Measurements from ENCODE around the gene RAB3GAP2.
"Not testable (repeated sequence)": the region's sequence is repeated elsewhere in the genome, so short reads cannot be mapped to it uniquely, and the experiment has no call there.

RAB3GAP2 gene

GRCh38 chr1:220239213-220239612 is 33.0 kb downstream of the RAB3GAP2 start:
- Histone ChIP-seq H3K27me3 (ENCODE audit: insufficient read depth, insufficient read length) (no peaks in the 10 kb centered on the region), H3K4me1 (ENCODE audit: insufficient read depth, insufficient read length) (no peaks in the 10 kb centered on the region), H3K9me3 (ENCODE audit: insufficient read depth, low read length) (no peaks in the 10 kb centered on the region), H3K36me3 (ENCODE audit: insufficient read depth, insufficient read length, low read length) (no peaks in the 10 kb centered on the region), H3K4me3 (ENCODE audit: insufficient read length, low read depth) (no peak overlapping the region), H3K9ac (ENCODE audit: insufficient read length, low read depth) (no peak overlapping the region)
- TF ChIP-seq YY1 (IDR thresholded peaks at IDR 0.05; ENCODE audit: insufficient read depth, insufficient read length) (no peak), ZNF274 (IDR thresholded peaks at IDR 0.05; ENCODE audit: low read depth, low read length) (no peak), SUZ12 (IDR thresholded peaks at IDR 0.05; ENCODE audit: extremely low read depth, insufficient read depth, insufficient read length) (no peak)
- no peak for DNase-seq (ENCODE audit: low read depth, low spot score)

- H3K4me3 ChIP-seq (ENCODE audit: insufficient read length, low read depth); H3K27me3 ChIP-seq (ENCODE audit: insufficient read depth, insufficient read length); H3K9me3 ChIP-seq (ENCODE audit: insufficient read depth, low read length); DNase-seq (ENCODE audit: low read depth, low spot score); H3K9ac ChIP-seq (ENCODE audit: insufficient read length, low read depth); H3K36me3 ChIP-seq (ENCODE audit: insufficient read depth, insufficient read length, low read length); H3K4me1 ChIP-seq (ENCODE audit: insufficient read depth, insufficient read length): not testable (repeated sequence)
These were observed 36.0 kb downstream of the RAB3GAP2 start for GRCh38 chr1:220236278-220236677.

- TF ChIP-seq ZNF274 (IDR thresholded peaks at IDR 0.05; ENCODE audit: low read depth, low read length) (no peak), SUZ12 (IDR thresholded peaks at IDR 0.05; ENCODE audit: extremely low read depth, insufficient read depth, insufficient read length) (no peak), YY1 (IDR thresholded peaks at IDR 0.05; ENCODE audit: insufficient read depth, insufficient read length) (no peak)
- DNase-seq (ENCODE audit: low read depth, low spot score), result no peak
These were observed 36.8 kb downstream of the RAB3GAP2 start for GRCh38 chr1:220235462-220235861.

GRCh38 chr1:220233927-220234326 is 38.3 kb downstream of the RAB3GAP2 start:
- Histone ChIP-seq H3K27me3 (ENCODE audit: insufficient read depth, insufficient read length) (no peaks in the 10 kb centered on the region), H3K36me3 (ENCODE audit: insufficient read depth, insufficient read length, low read length) (peaks cover 20% of the 10 kb centered on the region), H3K4me1 (ENCODE audit: insufficient read depth, insufficient read length) (no peaks in the 10 kb centered on the region), H3K4me3 (ENCODE audit: insufficient read length, low read depth) (no peak overlapping the region), H3K9ac (ENCODE audit: insufficient read length, low read depth) (no peak overlapping the region), H3K9me3 (ENCODE audit: insufficient read depth, low read length) (no peaks in the 10 kb centered on the region)
- no peak for DNase-seq (ENCODE audit: low read depth, low spot score)
- TF ChIP-seq YY1 (IDR thresholded peaks at IDR 0.05; ENCODE audit: insufficient read depth, insufficient read length) (no peak), ZNF274 (IDR thresholded peaks at IDR 0.05; ENCODE audit: low read depth, low read length) (no peak), SUZ12 (IDR thresholded peaks at IDR 0.05; ENCODE audit: extremely low read depth, insufficient read depth, insufficient read length) (no peak)

More at GRCh38 chr1:220235462-220235861, 36.8 kb downstream of the RAB3GAP2 start:
- Histone ChIP-seq H3K9me3 (ENCODE audit: insufficient read depth, low read length) (no peaks in the 10 kb centered on the region), H3K9ac (ENCODE audit: insufficient read length, low read depth) (no peak overlapping the region), H3K36me3 (ENCODE audit: insufficient read depth, insufficient read length, low read length) (peaks cover 14% of the 10 kb centered on the region), H3K27me3 (ENCODE audit: insufficient read depth, insufficient read length) (no peaks in the 10 kb centered on the region), H3K4me3 (ENCODE audit: insufficient read length, low read depth) (no peak overlapping the region), H3K4me1 (ENCODE audit: insufficient read depth, insufficient read length) (no peaks in the 10 kb centered on the region)

GRCh38 chr1:220229771-220230170 is 42.5 kb downstream of the RAB3GAP2 start:
- H3K36me3 ChIP-seq (ENCODE audit: insufficient read depth, insufficient read length, low read length), result peaks cover 29% of the 10 kb centered on the region

GRCh38 chr1:220227393-220227792 is 44.9 kb downstream of the RAB3GAP2 start:
- H3K4me1 ChIP-seq (ENCODE audit: insufficient read depth, insufficient read length), result no peaks in the 10 kb centered on the region
- peaks cover 22% of the 10 kb centered on the region for H3K36me3 ChIP-seq (ENCODE audit: insufficient read depth, insufficient read length, low read length)
- H3K9ac ChIP-seq (ENCODE audit: insufficient read length, low read depth), result no peak overlapping the region
- TF ChIP-seq YY1 (IDR thresholded peaks at IDR 0.05; ENCODE audit: insufficient read depth, insufficient read length), result no peak
- TF ChIP-seq ZNF274 (IDR thresholded peaks at IDR 0.05; ENCODE audit: low read depth, low read length), result no peak
- TF ChIP-seq SUZ12 (IDR thresholded peaks at IDR 0.05; ENCODE audit: extremely low read depth, insufficient read depth, insufficient read length), result no peak
- no peak for DNase-seq (ENCODE audit: low read depth, low spot score)
- no peak overlapping the region for H3K4me3 ChIP-seq (ENCODE audit: insufficient read length, low read depth)
- H3K27me3 ChIP-seq (ENCODE audit: insufficient read depth, insufficient read length), result no peaks in the 10 kb centered on the region
- no peaks in the 10 kb centered on the region for H3K9me3 ChIP-seq (ENCODE audit: insufficient read depth, low read length)

More at GRCh38 chr1:220229771-220230170, 42.5 kb downstream of the RAB3GAP2 start:
- TF ChIP-seq ZNF274 (IDR thresholded peaks at IDR 0.05; ENCODE audit: low read depth, low read length) (no peak), SUZ12 (IDR thresholded peaks at IDR 0.05; ENCODE audit: extremely low read depth, insufficient read depth, insufficient read length) (no peak), YY1 (IDR thresholded peaks at IDR 0.05; ENCODE audit: insufficient read depth, insufficient read length) (no peak)
- no peak overlapping the region for H3K4me3 ChIP-seq (ENCODE audit: insufficient read length, low read depth)
- H3K9me3 ChIP-seq (ENCODE audit: insufficient read depth, low read length), result no peaks in the 10 kb centered on the region
- no peak overlapping the region for H3K9ac ChIP-seq (ENCODE audit: insufficient read length, low read depth)
- H3K4me1 ChIP-seq (ENCODE audit: insufficient read depth, insufficient read length), result no peaks in the 10 kb centered on the region
- no peak for DNase-seq (ENCODE audit: low read depth, low spot score)
- H3K27me3 ChIP-seq (ENCODE audit: insufficient read depth, insufficient read length), result no peaks in the 10 kb centered on the region

GRCh38 chr1:220226752-220227151 is 45.5 kb downstream of the RAB3GAP2 start:
- H3K4me1 ChIP-seq (ENCODE audit: insufficient read depth, insufficient read length), result no peaks in the 10 kb centered on the region
- no peaks in the 10 kb centered on the region for H3K9me3 ChIP-seq (ENCODE audit: insufficient read depth, low read length)
- no peak for DNase-seq (ENCODE audit: low read depth, low spot score)
- H3K9ac ChIP-seq (ENCODE audit: insufficient read length, low read depth), result no peak overlapping the region
- peaks cover 19% of the 10 kb centered on the region for H3K36me3 ChIP-seq (ENCODE audit: insufficient read depth, insufficient read length, low read length)
- H3K4me3 ChIP-seq (ENCODE audit: insufficient read length, low read depth), result no peak overlapping the region
- TF ChIP-seq YY1 (IDR thresholded peaks at IDR 0.05; ENCODE audit: insufficient read depth, insufficient read length), result no peak
- no peak for TF ChIP-seq SUZ12 (IDR thresholded peaks at IDR 0.05; ENCODE audit: extremely low read depth, insufficient read depth, insufficient read length)
- no peak for TF ChIP-seq ZNF274 (IDR thresholded peaks at IDR 0.05; ENCODE audit: low read depth, low read length)
- no peaks in the 10 kb centered on the region for H3K27me3 ChIP-seq (ENCODE audit: insufficient read depth, insufficient read length)

- no peak for TF ChIP-seq YY1 (IDR thresholded peaks at IDR 0.05; ENCODE audit: insufficient read depth, insufficient read length)
- TF ChIP-seq SUZ12 (IDR thresholded peaks at IDR 0.05; ENCODE audit: extremely low read depth, insufficient read depth, insufficient read length), result no peak
- TF ChIP-seq ZNF274 (IDR thresholded peaks at IDR 0.05; ENCODE audit: low read depth, low read length), result no peak
- no peak overlapping the region for H3K4me3 ChIP-seq (ENCODE audit: insufficient read length, low read depth)
- no peaks in the 10 kb centered on the region for H3K9me3 ChIP-seq (ENCODE audit: insufficient read depth, low read length)
- H3K27me3 ChIP-seq (ENCODE audit: insufficient read depth, insufficient read length), result no peaks in the 10 kb centered on the region
- H3K9ac ChIP-seq (ENCODE audit: insufficient read length, low read depth), result no peak overlapping the region
- H3K4me1 ChIP-seq (ENCODE audit: insufficient read depth, insufficient read length), result no peaks in the 10 kb centered on the region
- no peak for DNase-seq (ENCODE audit: low read depth, low spot score)
- peaks cover 17% of the 10 kb centered on the region for H3K36me3 ChIP-seq (ENCODE audit: insufficient read depth, insufficient read length, low read length)
These were observed 46.3 kb downstream of the RAB3GAP2 start for GRCh38 chr1:220225957-220226356.
